HUES48 (cell line): ENCODE measurements around the gene IFNLR1.

Experiments
- H3K27ac ChIP-seq: one replicate; pipeline ENCODE4 v1.7.0; 2013; ENCODE audit warnings: low read depth, low read length, inconsistent platforms
- H3K27me3 ChIP-seq: 2 replicates; pipeline ENCODE4 v1.6.1; 2013; ENCODE audit warnings: mild to moderate bottlenecking, low read length; ENCODE audit not compliant: control insufficient read depth, insufficient read depth
- H3K36me3 ChIP-seq: 2 replicates; pipeline ENCODE4 v1.6.1; 2013; ENCODE audit warnings: low read length; ENCODE audit not compliant: control insufficient read depth, insufficient read depth
- H3K4me1 ChIP-seq: 2 replicates; pipeline ENCODE4 v1.6.1; 2013; ENCODE audit warnings: mild to moderate bottlenecking, low read length; ENCODE audit not compliant: control insufficient read depth, insufficient read depth
- H3K4me3 ChIP-seq: 2 replicates; pipeline ENCODE4 v1.5.1; 2013; ENCODE audit warnings: mild to moderate bottlenecking, low read depth, low read length
- H3K9ac ChIP-seq: 2 replicates; pipeline ENCODE4 v1.6.1; 2013; ENCODE audit warnings: mild to moderate bottlenecking, low read depth, low read length, moderate library complexity
- H3K9me3 ChIP-seq: 2 replicates; pipeline ENCODE4 v1.6.1; 2013; ENCODE audit warnings: low read length; ENCODE audit not compliant: control insufficient read depth, insufficient read depth

The IFNLR1 gene

DNA sequence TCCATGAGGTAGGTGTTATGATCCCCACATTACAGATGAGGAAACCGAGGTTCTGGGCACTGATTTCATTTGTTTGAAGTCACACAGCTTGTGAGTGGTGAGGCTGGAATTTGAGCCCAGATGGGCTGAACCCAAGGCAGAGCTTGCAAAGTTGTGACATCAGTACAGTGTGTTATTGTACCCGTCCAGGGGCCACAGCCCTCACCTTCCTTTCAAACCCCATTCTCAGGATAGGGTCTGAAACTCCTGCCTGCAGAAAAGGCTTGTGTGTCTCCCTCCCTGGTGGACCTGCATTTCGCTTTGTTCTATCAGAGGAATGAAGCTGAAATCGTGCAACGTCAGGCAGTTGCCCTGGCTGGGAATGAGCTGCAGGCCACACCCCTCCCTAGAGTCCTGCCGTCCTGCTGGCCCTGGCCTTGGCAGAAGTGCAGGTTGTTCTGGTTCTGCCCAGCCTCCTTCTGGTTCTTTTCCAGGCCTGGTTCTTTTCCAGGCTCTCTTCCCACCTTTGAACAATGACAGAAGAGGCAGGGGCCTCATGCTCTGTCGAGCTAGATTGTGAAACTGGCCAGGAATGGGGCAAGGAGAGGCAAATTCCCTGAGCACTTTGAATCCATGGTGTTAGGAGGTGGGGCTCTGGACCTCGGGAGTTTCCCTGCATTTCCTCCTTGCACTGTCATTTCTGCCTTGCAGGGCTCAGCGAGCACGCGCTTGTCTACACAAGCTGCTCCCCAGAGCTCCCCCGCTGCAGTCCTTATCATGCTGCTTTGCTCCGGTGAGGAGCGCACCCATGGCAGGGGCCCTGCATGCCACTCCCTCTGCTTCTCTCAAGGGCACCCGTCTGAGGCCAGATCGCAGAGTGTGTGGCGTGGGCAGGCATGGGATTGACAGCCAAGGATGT is 67.0 kb downstream of the IFNLR1 start:
- H3K27ac ChIP-seq, result no peak overlapping the region
- no peaks in the 10 kb centered on the region for H3K36me3 ChIP-seq
- H3K4me1 ChIP-seq, result no peaks in the 10 kb centered on the region; the same call in 1 of the 2 replicates
- no peaks in the 10 kb centered on the region for H3K27me3 ChIP-seq
- no peak overlapping the region for H3K4me3 ChIP-seq
- H3K9me3 ChIP-seq, result no peaks in the 10 kb centered on the region
- no peak overlapping the region for H3K9ac ChIP-seq

DNA sequence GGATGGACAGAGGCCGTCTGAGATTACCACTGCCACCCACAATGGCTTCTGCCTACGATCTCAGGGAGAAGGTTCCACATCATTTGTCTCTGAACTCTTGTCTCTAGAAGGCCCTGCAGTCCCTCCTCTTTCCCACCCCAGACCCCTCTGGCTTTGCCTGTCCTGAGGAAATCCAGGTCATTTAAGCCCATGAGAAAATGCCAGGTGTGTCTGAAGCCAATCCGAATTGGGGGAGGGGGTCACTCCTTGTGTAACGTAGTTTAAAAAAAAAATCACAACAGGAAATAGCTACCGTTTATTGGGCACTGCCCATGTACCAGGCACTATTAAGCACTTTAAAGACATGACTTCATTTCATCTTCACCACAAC is 67.6 kb downstream of the IFNLR1 start:
- no peak overlapping the region for H3K4me3 ChIP-seq
- H3K4me1 ChIP-seq, result peaks cover 4% of the 10 kb centered on the region; the same call in 1 of the 2 replicates
- no peak overlapping the region for H3K9ac ChIP-seq
- H3K36me3 ChIP-seq, result no peaks in the 10 kb centered on the region
- no peak overlapping the region for H3K27ac ChIP-seq
- H3K9me3 ChIP-seq, result no peaks in the 10 kb centered on the region
- H3K27me3 ChIP-seq, result no peaks in the 10 kb centered on the region

DNA sequence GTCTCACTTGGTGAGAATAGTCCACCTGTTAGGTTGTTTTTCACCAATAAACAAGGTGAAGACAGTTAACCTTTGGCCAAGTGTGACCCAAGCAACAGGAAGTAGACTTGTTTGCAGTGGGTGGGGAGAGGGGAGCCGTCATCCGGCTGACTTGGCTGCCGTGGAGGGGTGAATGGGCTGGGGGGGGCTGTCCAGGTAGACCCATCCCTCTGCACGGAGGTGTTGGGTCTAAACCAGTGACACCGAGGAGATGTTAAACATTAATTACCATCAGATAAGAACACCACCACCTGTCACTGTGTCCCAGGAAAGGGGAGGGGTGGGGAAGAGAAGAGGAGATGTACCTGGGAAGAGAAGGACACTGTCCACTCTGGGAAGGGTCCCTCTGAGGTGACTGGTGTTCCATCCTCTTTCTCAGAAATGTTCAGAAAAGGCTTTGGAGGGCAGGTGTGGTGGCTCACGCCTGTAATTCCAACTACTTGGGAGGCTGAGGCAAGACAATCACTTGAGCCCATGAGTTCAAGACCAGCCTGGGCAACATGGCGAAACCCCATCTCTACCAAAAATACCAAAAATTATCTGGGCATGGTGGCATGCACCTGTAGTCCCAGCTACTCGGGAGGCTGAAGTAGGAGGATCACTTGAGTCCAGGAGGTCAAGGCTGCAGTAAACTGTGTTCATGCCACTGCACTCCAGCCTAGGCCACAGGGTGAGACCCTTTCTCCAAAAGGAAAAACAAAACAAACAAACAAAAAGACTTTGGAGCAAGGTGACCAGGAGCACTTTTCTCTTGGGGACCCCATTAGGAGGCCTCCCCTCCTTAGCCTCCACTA is 68.5 kb downstream of the IFNLR1 start:
- H3K4me1 ChIP-seq, result peaks cover 4% of the 10 kb centered on the region; the same call in 1 of the 2 replicates
- no peaks in the 10 kb centered on the region for H3K27me3 ChIP-seq
- H3K9ac ChIP-seq, result no peak overlapping the region
- no peaks in the 10 kb centered on the region for H3K36me3 ChIP-seq
- H3K4me3 ChIP-seq, result no peak overlapping the region
- H3K27ac ChIP-seq, result no peak overlapping the region
- H3K9me3 ChIP-seq, result no peaks in the 10 kb centered on the region

DNA sequence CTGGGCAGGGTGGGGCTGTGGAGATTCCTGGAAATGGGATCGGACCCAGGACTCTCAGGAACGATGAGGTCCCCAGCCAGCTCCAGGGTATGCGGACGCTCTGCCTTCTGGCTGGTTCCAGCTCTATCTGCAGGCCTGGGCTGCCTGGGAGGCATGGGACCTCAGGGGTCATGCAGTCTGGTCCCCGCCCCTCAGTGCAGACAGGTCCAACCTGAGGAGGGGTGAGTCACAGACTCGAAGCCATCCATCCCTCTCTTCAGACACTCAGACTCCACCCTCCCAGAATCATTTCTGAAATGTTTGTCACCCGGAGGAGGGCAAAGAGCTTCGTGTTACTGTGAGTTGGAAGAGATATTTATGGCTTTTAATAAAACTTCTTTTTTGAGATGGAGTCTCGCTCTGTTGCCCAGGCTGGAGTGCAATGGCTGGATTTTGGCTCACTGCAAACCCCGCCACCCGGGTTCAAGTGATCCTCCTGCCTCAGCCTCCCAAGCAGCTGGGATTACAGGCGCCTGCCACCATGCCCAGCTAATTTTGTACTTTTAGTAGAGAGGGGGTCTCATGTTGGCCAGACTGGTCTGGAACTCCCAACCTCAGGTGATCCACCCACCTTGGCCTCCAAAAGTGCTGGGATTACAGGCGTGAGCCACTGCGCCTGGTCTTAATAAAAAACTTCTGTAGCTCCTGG is 69.2 kb downstream of the IFNLR1 start:
- no peak overlapping the region for H3K4me3 ChIP-seq
- peaks cover 4% of the 10 kb centered on the region; the same call in 1 of the 2 replicates for H3K4me1 ChIP-seq
- no peaks in the 10 kb centered on the region for H3K9me3 ChIP-seq
- H3K27me3 ChIP-seq, result no peaks in the 10 kb centered on the region
- no peak overlapping the region for H3K27ac ChIP-seq
- no peak overlapping the region for H3K9ac ChIP-seq
- H3K36me3 ChIP-seq, result no peaks in the 10 kb centered on the region

DNA sequence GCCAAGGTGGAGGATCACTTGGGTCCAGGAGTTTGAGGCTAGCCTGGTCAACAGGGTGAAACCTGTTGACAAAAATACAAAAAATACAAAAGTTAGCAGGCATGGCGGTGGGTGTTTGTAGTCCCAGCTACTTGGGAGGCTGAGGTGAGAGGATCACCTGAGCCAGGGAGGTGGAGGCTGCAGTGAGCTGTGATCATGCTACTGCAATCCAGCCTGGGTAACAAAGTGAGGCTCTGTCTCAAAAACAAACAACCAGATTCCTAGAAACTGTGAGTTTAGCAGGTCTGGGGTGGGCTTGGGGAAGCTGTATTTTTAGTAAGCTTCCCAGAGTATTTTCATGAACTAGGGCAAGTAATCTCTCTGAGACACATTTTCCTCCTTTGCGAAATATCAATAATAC is 70.0 kb downstream of the IFNLR1 start:
- Histone ChIP-seq H3K27me3 (no peaks in the 10 kb centered on the region), H3K4me1 (peaks cover 8% of the 10 kb centered on the region; the same call in 1 of the 2 replicates), H3K36me3 (no peaks in the 10 kb centered on the region), H3K4me3 (no peak overlapping the region), H3K27ac (no peak overlapping the region), H3K9me3 (no peaks in the 10 kb centered on the region), H3K9ac (no peak overlapping the region)

DNA sequence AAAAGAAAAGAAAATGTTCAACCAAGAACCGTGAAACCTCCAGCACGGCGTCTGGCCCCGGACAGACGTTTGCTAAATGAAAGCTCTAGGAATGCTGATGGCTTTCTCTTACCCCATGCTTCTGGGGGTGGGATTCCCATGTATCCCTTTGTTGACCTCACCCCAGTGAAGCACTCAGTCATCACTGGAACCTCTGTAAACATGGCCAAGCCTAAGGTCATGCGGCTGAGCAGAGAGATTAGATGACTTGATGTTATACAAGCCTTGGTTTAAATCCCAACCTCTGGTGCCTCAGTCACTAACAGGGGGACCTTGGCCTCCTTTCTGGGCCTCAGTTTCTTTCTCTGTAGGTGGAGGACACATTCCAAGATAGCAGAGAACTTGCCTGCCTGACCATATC is 72.3 kb downstream of the IFNLR1 start:
- no peaks in the 10 kb centered on the region for H3K27me3 ChIP-seq
- peaks cover 12% of the 10 kb centered on the region; the same call in 1 of the 2 replicates for H3K4me1 ChIP-seq
- H3K36me3 ChIP-seq, result no peaks in the 10 kb centered on the region
- no peak overlapping the region for H3K27ac ChIP-seq
- no peak overlapping the region for H3K9ac ChIP-seq
- H3K9me3 ChIP-seq, result no peaks in the 10 kb centered on the region
- no peak overlapping the region for H3K4me3 ChIP-seq

DNA sequence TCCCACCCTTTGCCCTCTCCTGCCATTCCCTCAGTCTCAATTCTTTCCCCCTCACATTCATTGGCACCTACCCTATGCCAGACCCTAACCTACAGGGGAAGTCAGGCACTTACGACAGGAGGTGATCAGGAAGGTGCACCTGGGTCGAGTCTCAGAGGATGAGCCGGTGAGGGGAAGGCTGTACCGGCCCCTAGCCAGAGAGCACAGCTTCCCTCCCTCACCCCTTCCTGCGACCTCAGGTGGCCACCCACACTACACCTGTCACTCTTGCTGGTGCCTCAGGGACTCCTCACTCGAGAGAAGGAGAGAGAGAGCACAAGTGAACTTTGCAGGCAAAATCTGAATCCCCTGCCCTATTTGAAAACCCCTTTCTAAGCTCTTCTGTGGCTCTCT is 73.5 kb downstream of the IFNLR1 start:
- peaks cover 12% of the 10 kb centered on the region; the same call in 1 of the 2 replicates for H3K4me1 ChIP-seq

DNA sequence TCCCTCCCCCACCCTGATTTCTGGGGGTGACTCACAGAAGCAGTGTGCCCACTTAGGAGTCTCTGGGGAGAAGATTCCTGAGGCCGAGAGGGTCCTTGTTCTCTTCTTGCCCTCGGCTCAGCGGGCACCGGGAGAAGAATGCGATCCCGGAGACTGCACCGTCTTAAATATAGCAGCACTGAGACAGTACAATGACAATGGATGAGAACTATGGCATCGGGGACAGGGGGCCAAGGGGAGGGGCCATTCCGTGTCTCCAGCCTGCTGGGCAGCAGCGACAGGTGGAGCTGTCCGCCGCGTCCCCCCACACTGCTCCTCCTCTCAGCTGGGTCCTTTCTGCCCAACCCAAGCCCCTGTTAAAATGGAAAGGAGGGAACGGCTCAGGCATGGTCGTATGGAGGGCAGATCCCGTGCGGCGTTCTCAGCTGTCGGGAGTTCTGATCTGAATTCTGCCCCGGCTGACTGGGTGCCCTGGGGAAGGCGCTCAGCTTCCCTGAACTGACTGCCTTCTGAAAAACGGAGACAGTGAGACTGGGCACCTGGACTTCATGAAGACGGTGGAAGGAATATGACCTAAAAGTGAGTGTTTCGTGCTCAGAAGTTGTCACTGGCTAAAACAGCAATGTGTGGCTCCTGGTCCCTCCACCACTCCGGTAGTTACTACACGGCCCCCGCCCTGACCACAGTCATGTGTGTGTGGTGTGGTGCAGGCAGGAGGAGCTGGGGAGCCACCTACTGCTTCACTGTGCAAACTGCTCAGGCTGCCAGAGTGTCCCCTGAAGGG is 74.9 kb downstream of the IFNLR1 start, which contains the start of gene MYOM3:
MYOM3 (minus strand) TSS at position 140 of the 784 bp plus-strand sequence. CDS start 3,499 bp downstream, outside the sequence.
- H3K27me3 ChIP-seq, result no peaks in the 10 kb centered on the region

More for the DNA sequence above, 73.5 kb downstream of the IFNLR1 start:
- no peak overlapping the region for H3K27ac ChIP-seq
- H3K36me3 ChIP-seq, result no peaks in the 10 kb centered on the region
- no peaks in the 10 kb centered on the region for H3K27me3 ChIP-seq
- no peak overlapping the region for H3K4me3 ChIP-seq
- no peak overlapping the region for H3K9ac ChIP-seq
- H3K9me3 ChIP-seq, result no peaks in the 10 kb centered on the region

DNA sequence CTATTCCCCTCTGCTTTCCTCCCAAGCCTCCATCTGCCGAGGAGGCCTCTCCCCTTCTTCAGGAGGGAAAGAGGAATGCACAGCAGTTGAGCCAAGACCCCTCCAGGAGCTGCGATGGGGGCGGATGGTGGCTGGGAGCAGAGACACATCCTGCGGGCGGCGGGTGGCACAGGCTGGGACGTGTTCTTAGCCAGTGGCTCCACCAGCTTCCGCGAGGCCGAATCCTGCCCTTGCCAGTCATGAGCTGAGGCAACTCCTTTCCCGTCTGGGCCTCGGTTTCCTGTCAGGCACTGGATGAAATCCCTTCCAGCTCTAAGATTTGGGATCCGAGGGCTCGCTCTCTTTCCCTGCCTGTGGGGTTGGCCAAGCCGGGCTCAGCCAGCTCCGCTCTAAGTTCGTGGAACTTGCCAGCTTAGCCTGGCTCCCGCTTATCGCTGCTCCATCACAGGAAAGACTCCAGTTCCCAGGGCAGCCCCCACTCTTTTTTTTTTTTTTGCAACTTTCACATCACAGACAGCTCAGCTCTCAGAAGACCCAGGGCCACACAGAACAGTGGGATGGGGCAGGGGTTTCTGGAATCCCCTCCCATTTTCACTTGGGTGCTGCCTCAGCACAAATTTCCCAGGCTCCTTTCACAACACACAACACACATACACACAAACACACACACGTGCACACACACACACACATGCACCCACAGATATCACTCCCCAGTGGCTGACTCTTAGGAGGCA is 75.7 kb downstream of the IFNLR1 start:
- H3K36me3 ChIP-seq, result no peaks in the 10 kb centered on the region
- H3K4me1 ChIP-seq, result peaks cover 19% of the 10 kb centered on the region; the same call in 1 of the 2 replicates
- H3K4me3 ChIP-seq, result no peak overlapping the region
- H3K9ac ChIP-seq, result no peak overlapping the region
- no peaks in the 10 kb centered on the region for H3K9me3 ChIP-seq
- H3K27ac ChIP-seq, result no peak overlapping the region
- no peaks in the 10 kb centered on the region for H3K27me3 ChIP-seq

More for the DNA sequence above, 74.9 kb downstream of the IFNLR1 start, which contains the start of gene MYOM3:
- H3K36me3 ChIP-seq, result no peaks in the 10 kb centered on the region
- no peak within 1 kb of the TSS for H3K4me3 ChIP-seq
- no peak within 1 kb of the TSS for H3K27ac ChIP-seq
- H3K9me3 ChIP-seq, result no peaks in the 10 kb centered on the region
- H3K9ac ChIP-seq, result no peak within 1 kb of the TSS
- H3K4me1 ChIP-seq, result peaks cover 19% of the 10 kb centered on the region; the same call in 1 of the 2 replicates
